Lower lobe of right lung (tissue), 2 donors: ENCODE data around the gene THSD4. TPM values are rescaled to one million over a fixed set of nuclear protein-coding genes. Genes with fewer than 3 reads are reported as not detected.

Source experiments
- ATAC-seq, 2 donors: fragments of 200-7000 bp; cut with Tn5 transposase; one replicate each; pipeline ENCODE4 v1.9.1; 2020 to 2022; ENCODE audit warnings: mild to moderate bottlenecking in 2 of 2, moderate library complexity in 2 of 2
- DNase-seq: peaks from one replicate; pipeline ENCODE4 v3.0.0-alpha.2; 2020
- H3K27ac ChIP-seq: fragments of 200-600 bp; one replicate; pipeline ENCODE4 v1.8.0; 2022
- H3K27me3 ChIP-seq: fragments of 200-600 bp; one replicate; pipeline ENCODE4 v1.8.0; 2022; ENCODE audit warnings: low read depth
- H3K36me3 ChIP-seq: fragments of 200-600 bp; one replicate; pipeline ENCODE4 v1.8.0; 2022; ENCODE audit warnings: mild to moderate bottlenecking
- H3K4me1 ChIP-seq: fragments of 200-600 bp; one replicate; pipeline ENCODE4 v1.8.0; 2022
- H3K4me3 ChIP-seq: fragments of 200-600 bp; one replicate; pipeline ENCODE4 v1.8.0; 2022; ENCODE audit warnings: mild to moderate bottlenecking
- H3K9me3 ChIP-seq: fragments of 200-600 bp; one replicate; pipeline ENCODE4 v1.8.0; 2022
- CTCF ChIP-seq: fragments of 200-600 bp; IDR thresholded peaks from one replicate; pipeline ENCODE4 v1.8.0; 2022; ENCODE audit warnings: antibody characterized with exemption, mild to moderate bottlenecking
- intact Hi-C: fragments of 100-400 bp; cut with DNase I; formaldehyde crosslinking; loops from one replicate; pipeline ENCODE4 v1.11.0; 2022
- total RNA-seq: library from RNA; stranded (reverse); fragmentation: NEBNext Ultra II Directional; extraction: Animal tissue kit (Norgen Biotek cat#: 25700); gene quantifications from one replicate; pipeline ENCODE4 v1.2.1, GENCODE V29; 2021
- donor health status: DM: no; HTN: yes; CAD: no; lungs with severe emphysema.

Gene THSD4
- total RNA-seq, 1 donor from 2014 or later: 18.2 TPM

GRCh38 chr15:71674354-71674753, 559.1 kb downstream of the THSD4 start:
- Histone ChIP-seq H3K27me3 (no peaks in the 10 kb centered on the region), H3K4me3 (no peak overlapping the region), H3K4me1 (peaks cover 6% of the 10 kb centered on the region), H3K9me3 (no peaks in the 10 kb centered on the region), H3K27ac (no peak overlapping the region), H3K36me3 (no peaks in the 10 kb centered on the region)
- intact Hi-C loops: no loop called here
- no peak for TF ChIP-seq CTCF
- DNase-seq (no peak), ATAC-seq (no peak)

- Histone ChIP-seq H3K4me3 (no peak overlapping the region), H3K27ac (no peak overlapping the region)
- TF ChIP-seq CTCF: no peak
These were observed 562.1 kb downstream of the THSD4 start for GRCh38 chr15:71677352-71677751.

GRCh38 chr15:71677766-71678165, 562.5 kb downstream of the THSD4 start:
- Histone ChIP-seq H3K27me3 (no peaks in the 10 kb centered on the region), H3K27ac (no peak overlapping the region), H3K4me3 (no peak overlapping the region), H3K9me3 (no peaks in the 10 kb centered on the region), H3K36me3 (no peaks in the 10 kb centered on the region), H3K4me1 (peaks cover 19% of the 10 kb centered on the region)
- intact Hi-C loops: no loop called here
- ATAC-seq: no peak
- no peak for DNase-seq
- no peak for TF ChIP-seq CTCF

More at GRCh38 chr15:71677352-71677751, 562.1 kb downstream of the THSD4 start:
- ATAC-seq (no peak), DNase-seq (no peak)
- Histone ChIP-seq H3K36me3 (no peaks in the 10 kb centered on the region), H3K9me3 (no peaks in the 10 kb centered on the region), H3K27me3 (no peaks in the 10 kb centered on the region), H3K4me1 (peaks cover 19% of the 10 kb centered on the region)
- intact Hi-C loops: no loop called here

- intact Hi-C loops: no loop called here
- DNase-seq (no peak), ATAC-seq (no peak)
- no peaks in the 10 kb centered on the region for H3K27me3 ChIP-seq
- H3K9me3 ChIP-seq: no peaks in the 10 kb centered on the region
- H3K4me1 ChIP-seq: peaks cover 19% of the 10 kb centered on the region
- H3K4me3 ChIP-seq: no peak overlapping the region
- H3K36me3 ChIP-seq: no peaks in the 10 kb centered on the region
- TF ChIP-seq CTCF: no peak
- no peak overlapping the region for H3K27ac ChIP-seq
These were observed 562.9 kb downstream of the THSD4 start for GRCh38 chr15:71678191-71678590.

- intact Hi-C loops: no loop called here
- no peak for DNase-seq
- Histone ChIP-seq H3K4me1 (peaks cover 19% of the 10 kb centered on the region), H3K27me3 (no peaks in the 10 kb centered on the region), H3K4me3 (no peak overlapping the region), H3K9me3 (no peaks in the 10 kb centered on the region), H3K36me3 (no peaks in the 10 kb centered on the region), H3K27ac (no peak overlapping the region)
- no peak for TF ChIP-seq CTCF
- no peak for ATAC-seq
These were observed 563.3 kb downstream of the THSD4 start for GRCh38 chr15:71678605-71679004.

GRCh38 chr15:71679223-71679792, 564.0 kb downstream of the THSD4 start:
- Histone ChIP-seq H3K9me3 (no peaks in the 10 kb centered on the region), H3K4me1 (peaks cover 19% of the 10 kb centered on the region), H3K36me3 (no peaks in the 10 kb centered on the region), H3K4me3 (no peak overlapping the region), H3K27ac (peak overlapping the region; percentile 33), H3K27me3 (no peaks in the 10 kb centered on the region)
- intact Hi-C loops: no loop called here
- TF ChIP-seq CTCF: no peak
- ATAC-seq (no peak), DNase-seq (no peak)
